Bronchus fibroblast of lung (primary cell): ENCODE data around the gene PNKD. TPM values are rescaled to one million over a fixed set of nuclear protein-coding genes. Genes with fewer than 3 reads are reported as not detected.

Experiments
- total RNA-seq: library from RNA; depleted of rRNA; stranded (reverse); fragments of >200 nt; gene quantifications from 2 replicates; pipeline ENCODE4 v1.2.3, GENCODE V29; 2015

The PNKD gene, protein sequence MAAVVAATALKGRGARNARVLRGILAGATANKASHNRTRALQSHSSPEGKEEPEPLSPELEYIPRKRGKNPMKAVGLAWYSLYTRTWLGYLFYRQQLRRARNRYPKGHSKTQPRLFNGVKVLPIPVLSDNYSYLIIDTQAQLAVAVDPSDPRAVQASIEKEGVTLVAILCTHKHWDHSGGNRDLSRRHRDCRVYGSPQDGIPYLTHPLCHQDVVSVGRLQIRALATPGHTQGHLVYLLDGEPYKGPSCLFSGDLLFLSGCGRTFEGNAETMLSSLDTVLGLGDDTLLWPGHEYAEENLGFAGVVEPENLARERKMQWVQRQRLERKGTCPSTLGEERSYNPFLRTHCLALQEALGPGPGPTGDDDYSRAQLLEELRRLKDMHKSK
- 64.2 and 67.2 TPM in 2 replicates for total RNA-seq

DNA sequence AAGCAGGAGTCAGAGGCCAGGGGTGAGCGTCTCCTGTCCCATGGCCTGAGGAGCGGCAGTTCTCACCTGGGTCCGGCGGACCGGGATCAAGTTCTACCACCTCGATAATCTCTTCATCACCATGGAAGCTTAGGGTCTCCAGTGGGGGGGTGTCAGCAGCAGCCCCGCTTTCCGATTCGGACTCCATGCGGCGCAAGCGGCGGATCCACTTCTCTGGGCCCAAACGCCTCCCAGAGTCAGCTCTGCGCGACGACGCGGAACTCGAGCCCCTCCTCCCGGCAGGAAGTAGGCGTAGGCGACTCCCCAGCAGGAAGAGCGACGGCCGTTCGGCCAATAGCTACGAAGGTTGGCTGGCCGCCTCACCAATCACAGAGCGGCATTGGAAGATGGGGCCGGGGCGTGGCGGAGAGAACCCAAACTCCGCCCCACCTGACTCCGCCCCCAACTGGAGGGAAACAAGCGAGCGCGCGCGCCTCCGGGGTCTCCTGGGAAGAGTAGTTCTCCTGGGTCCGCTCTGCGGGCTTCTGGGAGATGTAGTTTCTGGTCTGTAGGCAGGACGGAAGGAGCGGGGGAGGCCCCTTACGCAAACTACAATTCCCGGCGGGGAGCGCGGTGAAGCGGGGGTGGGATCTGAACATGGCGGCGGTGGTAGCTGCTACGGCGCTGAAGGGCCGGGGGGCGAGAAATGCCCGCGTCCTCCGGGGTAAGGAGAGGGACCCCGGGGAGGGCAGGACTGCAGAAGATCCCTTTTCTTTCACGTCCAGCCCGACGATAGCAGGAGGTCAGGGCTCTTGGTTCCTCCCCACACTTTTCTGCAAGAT lies at the start of gene PNKD, which contains the start of gene AAMP:
TSS of gene PNKD (plus strand) at position 620 of the 821 bp plus-strand sequence. CDS start at position 637, 17 bp downstream.
TSS of gene AAMP (minus strand) at position 238 of the 821 bp plus-strand sequence. CDS start at position 187, 51 bp downstream.

DNA sequence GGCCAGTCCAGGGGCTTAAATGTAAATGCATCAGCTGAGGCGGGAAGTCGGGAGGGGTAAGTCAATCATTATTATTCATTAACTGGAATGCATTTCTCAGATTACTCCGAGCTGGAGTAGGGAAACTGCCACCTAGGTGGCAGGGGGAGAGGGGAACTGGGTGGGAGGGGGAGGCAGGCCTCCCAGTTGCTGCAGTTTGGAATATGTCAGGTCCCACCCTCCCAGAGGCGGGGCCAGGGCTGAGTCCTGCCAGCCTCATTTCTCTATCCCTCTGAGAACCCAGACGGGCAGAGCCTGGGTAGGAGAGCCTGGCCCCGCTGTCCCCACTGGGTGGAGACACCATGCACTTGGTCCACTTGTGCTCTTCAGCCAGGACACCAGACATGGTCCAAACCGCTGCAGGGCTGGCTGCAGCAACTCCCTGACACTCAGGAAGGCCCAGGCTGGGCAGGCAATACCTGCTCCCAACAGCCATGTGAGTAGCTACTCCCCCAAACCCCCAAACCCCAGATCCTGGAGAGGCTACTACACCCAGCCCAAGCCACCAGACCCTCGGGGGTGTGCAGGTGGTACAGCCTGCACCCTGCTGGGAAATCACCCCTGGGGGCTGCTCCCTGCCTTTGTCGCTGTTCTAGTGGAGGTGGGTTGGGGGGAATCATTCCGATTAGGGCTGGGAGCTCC lies 9.4 kb upstream of the PNKD start, which contains the start of gene GPBAR1:
TSS of gene GPBAR1 (plus strand) at position 274 of the 681 bp plus-strand sequence. CDS start 1,710 bp downstream, outside the sequence.

GRCh38 chr2:218292048-218293014 lies 22.0 kb downstream of the PNKD start, which contains the start of gene TMBIM1:
Gene TMBIM1, minus strand, starts transcription at chr2:218292503. Its CDS starts 10,362 bp downstream, at chr2:218282141.

DNA sequence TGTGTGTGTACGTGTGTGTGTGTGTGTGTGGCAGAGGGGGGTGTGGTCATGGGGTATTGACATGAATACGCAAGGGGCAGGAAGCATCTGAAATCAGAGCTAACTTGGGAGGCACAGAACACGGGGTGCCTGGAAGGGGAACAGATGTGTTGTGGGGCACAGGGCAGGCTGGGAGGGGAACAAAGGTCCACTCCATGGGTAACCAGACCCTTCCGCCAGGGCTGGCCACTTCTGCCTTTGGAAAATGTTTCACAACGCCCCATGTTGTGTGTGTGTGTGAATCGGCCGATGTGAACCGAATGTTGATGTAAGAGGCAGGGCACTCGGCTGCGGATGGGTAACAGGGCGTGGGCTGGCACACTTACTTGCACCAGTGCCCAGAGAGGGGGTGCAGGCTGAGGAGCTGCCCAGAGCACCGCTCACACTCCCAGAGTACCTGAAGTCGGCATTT lies 111.6 kb downstream of the PNKD start, which contains the start of gene SLC11A1:
TSS of gene SLC11A1 (plus strand) at position 358 of the 451 bp plus-strand sequence. CDS start 96 bp downstream, outside the sequence.

Other genes with a start within 250 kb of the PNKD start
- not detected in 2 replicates for gene RUFY4, start 201.3 kb upstream of the PNKD start, total RNA-seq
- not detected in 2 replicates for gene CXCR2, start 144.5 kb upstream of the PNKD start, total RNA-seq
- gene CXCR1, start 103.6 kb upstream of the PNKD start, total RNA-seq = not detected in 2 replicates
- gene ARPC2, start 53.3 kb upstream of the PNKD start, total RNA-seq = 290 and 337 TPM in 2 replicates
- 0.17 TPM in 1 of 2 replicates, not detected in the other for gene GPBAR1, start 9.5 kb upstream of the PNKD start, total RNA-seq
- 105 and 126 TPM in 2 replicates for gene AAMP, start 382 bp upstream of the PNKD start, total RNA-seq
- gene TMBIM1, start 22.0 kb downstream of the PNKD start, total RNA-seq = 135 and 139 TPM in 2 replicates
- gene CATIP, start 86.3 kb downstream of the PNKD start, total RNA-seq = not detected in 2 replicates
- gene SLC11A1, start 111.8 kb downstream of the PNKD start, total RNA-seq = under 0.01 and 0.30 TPM in 2 replicates
- gene CTDSP1, start 129.3 kb downstream of the PNKD start, total RNA-seq = 64.7 and 70.5 TPM in 2 replicates
- gene VIL1, start 148.6 kb downstream of the PNKD start, total RNA-seq = not detected in 2 replicates